ENCODE data around the gene CCDC171.

CCDC171 gene

DNA sequence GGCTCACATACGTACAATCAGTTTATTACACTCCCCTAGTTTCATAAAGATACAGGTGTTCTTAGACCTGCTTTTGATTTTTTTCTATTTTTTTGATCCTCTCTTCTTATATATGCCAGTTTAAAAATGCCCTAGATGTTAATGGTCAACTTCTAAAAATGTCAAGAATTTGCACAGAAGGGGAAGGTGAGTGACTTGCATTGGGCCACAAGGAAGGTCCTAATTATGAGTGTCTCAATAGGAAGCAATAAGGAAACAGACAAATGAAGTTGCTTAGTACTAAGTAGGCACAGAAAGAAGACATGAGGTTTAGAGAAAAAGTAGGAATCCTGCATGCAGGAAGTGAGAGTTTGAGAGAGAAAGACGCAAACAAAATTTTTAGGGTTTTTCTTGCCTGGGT, 3.2 kb upstream of the CCDC171 start (continued):
- TF ChIP-seq, protein P1, sequence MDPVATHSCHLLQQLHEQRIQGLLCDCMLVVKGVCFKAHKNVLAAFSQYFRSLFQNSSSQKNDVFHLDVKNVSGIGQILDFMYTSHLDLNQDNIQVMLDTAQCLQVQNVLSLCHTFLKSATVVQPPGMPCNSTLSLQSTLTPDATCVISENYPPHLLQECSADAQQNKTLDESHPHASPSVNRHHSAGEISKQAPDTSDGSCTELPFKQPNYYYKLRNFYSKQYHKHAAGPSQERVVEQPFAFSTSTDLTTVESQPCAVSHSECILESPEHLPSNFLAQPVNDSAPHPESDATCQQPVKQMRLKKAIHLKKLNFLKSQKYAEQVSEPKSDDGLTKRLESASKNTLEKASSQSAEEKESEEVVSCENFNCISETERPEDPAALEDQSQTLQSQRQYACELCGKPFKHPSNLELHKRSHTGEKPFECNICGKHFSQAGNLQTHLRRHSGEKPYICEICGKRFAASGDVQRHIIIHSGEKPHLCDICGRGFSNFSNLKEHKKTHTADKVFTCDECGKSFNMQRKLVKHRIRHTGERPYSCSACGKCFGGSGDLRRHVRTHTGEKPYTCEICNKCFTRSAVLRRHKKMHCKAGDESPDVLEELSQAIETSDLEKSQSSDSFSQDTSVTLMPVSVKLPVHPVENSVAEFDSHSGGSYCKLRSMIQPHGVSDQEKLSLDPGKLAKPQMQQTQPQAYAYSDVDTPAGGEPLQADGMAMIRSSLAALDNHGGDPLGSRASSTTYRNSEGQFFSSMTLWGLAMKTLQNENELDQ (tag by site-specific recombination; IDR thresholded peaks at IDR 0.05; ENCODE audit: low read depth): no peak
- TF ChIP-seq GLI2 (tag by site-specific recombination; IDR thresholded peaks at IDR 0.05; ENCODE audit: borderline replicate concordance, low read depth): no peak
- no peak for TF ChIP-seq ZNF747 (tag by site-specific recombination; IDR thresholded peaks at IDR 0.05)
- TF ChIP-seq WT1 (tag by site-specific recombination; IDR thresholded peaks at IDR 0.05): no peak
- TF ChIP-seq ZNF624 (tag by site-specific recombination; IDR thresholded peaks at IDR 0.05): no peak

DNA sequence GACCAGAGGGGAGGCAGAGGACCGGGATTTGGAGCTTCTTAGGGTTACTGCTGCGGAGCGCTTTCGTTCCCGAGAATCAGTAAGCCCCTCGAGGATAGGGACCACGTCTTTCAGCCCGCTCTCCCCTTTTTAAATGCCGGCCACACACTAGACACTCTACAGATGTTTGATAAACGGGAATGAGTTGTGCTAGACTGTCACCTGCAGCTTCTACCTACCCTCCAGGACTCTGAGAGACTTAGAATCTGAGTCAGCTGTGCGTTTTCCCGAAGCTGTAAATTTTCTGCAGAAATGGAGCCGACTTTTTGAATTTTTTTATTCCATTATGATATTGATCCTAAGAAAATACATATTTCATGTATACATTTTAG, 670 bp downstream of the CCDC171 start:
- peak overlapping the region; percentile 75 for H3K27ac ChIP-seq (ENCODE audit: extremely low read depth, low read depth, low read length)
- no peaks in the 10 kb centered on the region for H3K4me1 ChIP-seq (ENCODE audit: control insufficient read depth, insufficient read depth, low read length)
- TF ChIP-seq ZNF792 (tag by site-specific recombination; IDR thresholded peaks at IDR 0.05) (no peak), ZNF335 (tag by site-specific recombination; conservative IDR thresholded peaks at IDR 0.05) (peak; percentile 36; the same call in 1 of the 2 replicates)
- CTCF ChIA-PET: interaction anchor here (0.6 to 1.4 kb wide), 4 partner anchors 53 to 262 kb away, joined by 3 to 7 read pairs (median 4); no protein-coding TSS in a partner anchor
- POLR2A ChIA-PET: interaction anchor here (0.7 to 4.9 kb wide), 10 partner anchors 11 to 247 kb away, joined by 3 to 61 read pairs (median 6); partner anchors contain the start of genes PSIP1, SNAPC3 and TTC39B
- peak overlapping the region; percentile 78 for H3K4me3 ChIP-seq (ENCODE audit: low read depth, low read length)
- H3K36me3 ChIP-seq (ENCODE audit: control insufficient read depth in 2 of 2, insufficient read depth in 1 of 2, low read length in 2 of 2): no peaks in the 10 kb centered on the region
- no peaks in the 10 kb centered on the region for H3K9me3 ChIP-seq (ENCODE audit: control insufficient read depth, insufficient read depth, low read depth, low read length)

DNA sequence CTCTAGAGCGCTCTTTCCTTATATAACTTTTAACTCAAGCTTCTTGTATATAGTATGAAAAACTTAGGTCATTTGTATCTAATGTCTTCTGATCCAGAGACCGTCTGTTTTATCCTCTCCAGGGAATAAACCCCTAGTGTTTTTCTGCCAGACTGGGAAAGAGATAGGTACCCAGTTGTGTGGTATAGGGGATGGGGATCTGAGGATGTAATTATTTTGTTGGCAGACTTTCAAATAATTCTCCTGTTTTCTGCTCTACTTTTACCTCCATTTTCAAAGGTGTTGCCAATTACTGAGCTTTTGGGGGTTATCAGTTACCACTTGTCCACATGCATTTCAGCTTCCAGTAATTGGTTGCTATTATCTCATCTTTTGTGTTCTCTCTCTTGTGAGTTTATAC, 17.9 kb downstream of the CCDC171 start:
- ChIA-PET POLR2A (interaction anchor here (1.1 kb wide), 1 partner anchor 18 kb away, joined by 4 read pairs; the partner anchor contains the start of gene CCDC171), CTCF (interaction anchor here (0.6 kb wide), 1 partner anchor 13 kb away, joined by 3 read pairs; no protein-coding TSS in a partner anchor)
- TF ChIP-seq MZF1 (tag by site-specific recombination; IDR thresholded peaks at IDR 0.05; ENCODE audit: borderline replicate concordance) (peak; percentile 90), PRDM1 (tag by site-specific recombination; IDR thresholded peaks at IDR 0.05) (no peak)
- Histone ChIP-seq H3K4me1 (ENCODE audit: control insufficient read depth, insufficient read depth, low read length) (0 out of 2 replicates have a peak, but pooled peaks cover 3% of the 10 kb centered on the region), H3K9me3 (ENCODE audit: control insufficient read depth, insufficient read depth, low read depth, low read length) (no peaks in the 10 kb centered on the region), H3K36me3 (ENCODE audit: control insufficient read depth in 2 of 2, insufficient read depth in 1 of 2, low read length in 2 of 2) (no peaks in the 10 kb centered on the region), H3K4me3 (ENCODE audit: low read depth, low read length) (no peak overlapping the region), H3K27ac (ENCODE audit: extremely low read depth, low read depth, low read length) (no peak overlapping the region)

DNA sequence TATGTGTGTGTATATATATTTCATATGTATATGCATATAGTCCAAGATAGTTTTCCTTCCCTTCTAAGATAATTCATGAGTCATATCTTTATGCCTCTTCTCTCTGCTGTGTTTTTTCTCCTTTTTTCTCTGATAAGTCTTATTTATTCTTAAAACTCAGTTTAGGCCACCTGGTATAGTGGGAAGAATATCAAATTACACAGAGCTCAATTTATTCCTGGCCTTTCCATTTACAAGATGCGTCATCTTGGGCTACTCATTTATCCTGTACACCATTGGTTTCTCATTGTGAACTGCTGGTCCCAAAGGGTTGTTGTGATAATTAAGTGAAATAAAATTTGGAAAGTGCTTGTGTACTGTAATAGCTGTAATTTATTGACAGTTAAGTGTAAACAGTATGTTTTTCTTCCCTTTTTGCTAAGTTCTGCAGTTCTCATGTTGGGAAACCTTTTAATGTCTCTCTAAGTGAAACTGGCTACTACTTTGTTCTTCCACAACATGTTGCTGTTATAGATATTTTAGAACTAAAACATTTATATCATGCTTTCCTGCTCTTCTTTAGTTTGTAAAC, 19.4 kb downstream of the CCDC171 start:
- Histone ChIP-seq H3K4me3 (ENCODE audit: low read depth, low read length) (no peak overlapping the region), H3K27ac (ENCODE audit: extremely low read depth, low read depth, low read length) (no peak overlapping the region), H3K4me1 (ENCODE audit: control insufficient read depth, insufficient read depth, low read length) (0 out of 2 replicates have a peak, but pooled peaks cover 3% of the 10 kb centered on the region), H3K36me3 (ENCODE audit: control insufficient read depth in 2 of 2, insufficient read depth in 1 of 2, low read length in 2 of 2) (no peaks in the 10 kb centered on the region), H3K9me3 (ENCODE audit: control insufficient read depth, insufficient read depth, low read depth, low read length) (no peaks in the 10 kb centered on the region)
- TF ChIP-seq, protein P2, sequence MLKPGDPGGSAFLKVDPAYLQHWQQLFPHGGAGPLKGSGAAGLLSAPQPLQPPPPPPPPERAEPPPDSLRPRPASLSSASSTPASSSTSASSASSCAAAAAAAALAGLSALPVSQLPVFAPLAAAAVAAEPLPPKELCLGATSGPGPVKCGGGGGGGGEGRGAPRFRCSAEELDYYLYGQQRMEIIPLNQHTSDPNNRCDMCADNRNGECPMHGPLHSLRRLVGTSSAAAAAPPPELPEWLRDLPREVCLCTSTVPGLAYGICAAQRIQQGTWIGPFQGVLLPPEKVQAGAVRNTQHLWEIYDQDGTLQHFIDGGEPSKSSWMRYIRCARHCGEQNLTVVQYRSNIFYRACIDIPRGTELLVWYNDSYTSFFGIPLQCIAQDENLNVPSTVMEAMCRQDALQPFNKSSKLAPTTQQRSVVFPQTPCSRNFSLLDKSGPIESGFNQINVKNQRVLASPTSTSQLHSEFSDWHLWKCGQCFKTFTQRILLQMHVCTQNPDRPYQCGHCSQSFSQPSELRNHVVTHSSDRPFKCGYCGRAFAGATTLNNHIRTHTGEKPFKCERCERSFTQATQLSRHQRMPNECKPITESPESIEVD (tag by site-specific recombination; IDR thresholded peaks at IDR 0.05): peak; percentile 89
- no peak for TF ChIP-seq ZNF2 (tag by site-specific recombination; IDR thresholded peaks at IDR 0.05)
- TF ChIP-seq, protein P3, sequence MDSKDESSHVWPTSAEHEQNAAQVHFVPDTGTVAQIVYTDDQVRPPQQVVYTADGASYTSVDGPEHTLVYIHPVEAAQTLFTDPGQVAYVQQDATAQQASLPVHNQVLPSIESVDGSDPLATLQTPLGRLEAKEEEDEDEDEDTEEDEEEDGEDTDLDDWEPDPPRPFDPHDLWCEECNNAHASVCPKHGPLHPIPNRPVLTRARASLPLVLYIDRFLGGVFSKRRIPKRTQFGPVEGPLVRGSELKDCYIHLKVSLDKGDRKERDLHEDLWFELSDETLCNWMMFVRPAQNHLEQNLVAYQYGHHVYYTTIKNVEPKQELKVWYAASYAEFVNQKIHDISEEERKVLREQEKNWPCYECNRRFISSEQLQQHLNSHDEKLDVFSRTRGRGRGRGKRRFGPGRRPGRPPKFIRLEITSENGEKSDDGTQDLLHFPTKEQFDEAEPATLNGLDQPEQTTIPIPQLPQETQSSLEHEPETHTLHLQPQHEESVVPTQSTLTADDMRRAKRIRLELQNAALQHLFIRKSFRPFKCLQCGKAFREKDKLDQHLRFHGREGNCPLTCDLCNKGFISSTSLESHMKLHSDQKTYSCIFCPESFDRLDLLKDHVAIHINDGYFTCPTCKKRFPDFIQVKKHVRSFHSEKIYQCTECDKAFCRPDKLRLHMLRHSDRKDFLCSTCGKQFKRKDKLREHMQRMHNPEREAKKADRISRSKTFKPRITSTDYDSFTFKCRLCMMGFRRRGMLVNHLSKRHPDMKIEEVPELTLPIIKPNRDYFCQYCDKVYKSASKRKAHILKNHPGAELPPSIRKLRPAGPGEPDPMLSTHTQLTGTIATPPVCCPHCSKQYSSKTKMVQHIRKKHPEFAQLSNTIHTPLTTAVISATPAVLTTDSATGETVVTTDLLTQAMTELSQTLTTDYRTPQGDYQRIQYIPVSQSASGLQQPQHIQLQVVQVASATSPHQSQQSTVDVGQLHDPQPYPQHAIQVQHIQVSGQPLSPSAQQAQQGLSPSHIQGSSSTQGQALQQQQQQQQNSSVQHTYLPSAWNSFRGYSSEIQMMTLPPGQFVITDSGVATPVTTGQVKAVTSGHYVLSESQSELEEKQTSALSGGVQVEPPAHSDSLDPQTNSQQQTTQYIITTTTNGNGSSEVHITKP (tag by site-specific recombination; IDR thresholded peaks at IDR 0.05): no peak
- ChIA-PET POLR2A (no interaction called here), CTCF (interaction anchor here (0.5 kb wide), 1 partner anchor 68 kb away, joined by 4 read pairs; no protein-coding TSS in a partner anchor)

Data from HEK293 (cell line).